Purkinje cell (primary cell): ENCODE measurements around the gene LSM5. TPM values are rescaled to one million over a fixed set of nuclear protein-coding genes. Genes with fewer than 3 reads are reported as not detected.

Experiments
- polyA plus RNA-seq: library from polyadenylated mRNA; unstranded; fragments of >200 nt; fragmentation: Nextera tagmentation; gene quantifications from 2 replicates; pipeline ENCODE4 v1.2.1, GENCODE V29; 2014

The LSM5 gene
- 217 and 228 TPM in 2 replicates for polyA plus RNA-seq

DNA sequence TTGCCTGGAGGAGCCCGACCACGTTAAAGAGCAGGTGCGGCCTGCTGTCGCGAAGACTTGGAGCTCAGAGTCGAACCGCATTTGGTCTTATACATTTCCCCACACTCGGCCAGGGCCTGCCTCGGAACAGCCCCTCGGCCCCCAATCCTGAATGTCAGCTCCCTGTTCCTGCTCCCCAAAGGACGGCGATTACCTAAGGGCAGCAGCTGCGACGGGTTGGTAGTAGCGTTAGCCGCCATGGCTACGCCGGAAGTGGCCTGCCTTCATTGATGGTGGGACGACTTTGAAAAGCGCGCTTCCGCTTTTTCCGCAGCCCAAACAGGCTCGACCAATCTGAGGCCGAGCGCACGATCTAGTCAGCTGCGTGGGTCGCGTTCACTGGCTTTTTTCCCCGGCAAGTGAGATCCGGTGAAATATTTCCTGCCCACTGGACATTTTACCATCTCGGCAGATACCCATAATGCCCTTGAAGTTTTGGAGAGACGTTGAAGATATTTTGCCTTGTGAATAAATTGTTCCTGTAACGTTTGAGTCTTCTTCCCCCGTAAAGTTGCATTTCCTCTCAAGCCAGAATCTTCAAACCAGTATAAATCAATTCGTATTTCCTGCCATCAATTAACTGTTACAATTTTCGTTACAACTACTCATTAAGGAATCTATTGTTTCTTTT is at the start of gene LSM5:
TSS of gene LSM5 (minus strand) at position 254 of the 670 bp plus-strand sequence. CDS start at position 239, 15 bp downstream.

DNA sequence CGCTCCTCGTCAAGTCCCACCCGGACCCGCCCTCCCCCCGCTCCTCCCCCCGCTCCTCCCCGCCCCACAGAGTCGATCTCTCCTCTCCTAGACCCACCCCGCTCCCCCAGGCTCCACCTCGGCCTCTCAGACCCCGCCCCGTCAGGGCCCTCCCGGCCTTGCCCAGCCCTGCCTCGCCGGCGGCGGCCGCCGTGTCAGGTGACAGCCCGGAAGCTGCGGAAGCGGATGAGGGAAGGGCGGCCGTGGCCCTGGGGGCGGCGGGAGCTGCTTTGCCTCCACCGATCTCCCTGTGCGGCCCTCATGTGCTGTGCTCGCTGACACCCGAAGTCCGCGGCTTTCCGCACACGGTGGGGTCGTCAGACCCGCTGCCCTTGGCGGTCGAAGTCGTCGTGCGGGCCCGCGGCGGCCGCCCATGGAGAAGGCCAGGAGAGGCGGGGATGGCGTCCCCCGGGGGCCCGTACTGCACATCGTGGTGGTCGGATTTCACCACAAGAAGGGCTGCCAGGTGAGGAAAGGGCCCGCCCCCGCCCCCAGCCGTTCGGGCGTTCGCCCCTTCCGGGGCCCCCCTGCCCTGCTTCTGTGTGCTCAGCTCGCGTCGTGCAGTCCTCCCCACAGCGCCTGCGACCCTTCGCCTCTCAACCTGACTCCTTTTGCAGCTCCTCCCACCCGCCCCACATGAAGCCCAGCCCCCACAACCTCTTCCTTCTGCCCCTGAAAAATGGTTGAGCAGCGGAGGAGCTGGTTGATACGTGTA is 5.3 kb upstream of the LSM5 start, which contains the start of gene AVL9:
TSS of gene AVL9 (plus strand) at position 192 of the 754 bp plus-strand sequence. CDS start at position 413, 221 bp downstream.

Other genes starting within 250 kb of the LSM5 start
- gene AVL9, start 5.1 kb upstream of the LSM5 start, polyA plus RNA-seq, result 23.4 and 26.9 TPM in 2 replicates